Rectal smooth muscle tissue (tissue), 1 donor: Measurements from ENCODE around the gene SPEM3.

ENCODE experiments used
- H3K27ac ChIP-seq: one replicate; pipeline ENCODE4 v1.7.0; 2013; ENCODE audit warnings: low read depth, low read length, inconsistent platforms
- H3K27me3 ChIP-seq: one replicate; pipeline ENCODE4 v1.7.0; 2013; ENCODE audit warnings: low read length; ENCODE audit not compliant: control insufficient read depth, insufficient read depth
- H3K36me3 ChIP-seq: one replicate; pipeline ENCODE4 v1.7.0; 2013; ENCODE audit warnings: low read length; ENCODE audit not compliant: control insufficient read depth, insufficient read depth
- H3K4me1 ChIP-seq: one replicate; pipeline ENCODE4 v1.7.0; 2013; ENCODE audit warnings: low read length; ENCODE audit not compliant: control insufficient read depth, insufficient read depth
- H3K4me3 ChIP-seq: one replicate; pipeline ENCODE4 v1.7.0; 2013; ENCODE audit warnings: low read length
- H3K9ac ChIP-seq: one replicate; pipeline ENCODE4 v1.7.0; 2013; ENCODE audit warnings: low read length

The SPEM3 gene

GRCh38 chr17:7406235-7406825 is 22.3 kb upstream of the SPEM3 start:
- no peak overlapping the region for H3K27ac ChIP-seq
- no peak overlapping the region for H3K9ac ChIP-seq
- H3K36me3 ChIP-seq: peaks cover 6% of the 10 kb centered on the region
- H3K27me3 ChIP-seq: peaks cover 4% of the 10 kb centered on the region
- H3K4me1 ChIP-seq: peaks cover 12% of the 10 kb centered on the region
- no peak overlapping the region for H3K4me3 ChIP-seq

GRCh38 chr17:7407082-7407481 is 21.6 kb upstream of the SPEM3 start:
- Histone ChIP-seq H3K36me3 (peaks cover 6% of the 10 kb centered on the region), H3K27ac (no peak overlapping the region), H3K4me3 (no peak overlapping the region), H3K4me1 (peaks cover 12% of the 10 kb centered on the region), H3K9ac (no peak overlapping the region), H3K27me3 (peaks cover 4% of the 10 kb centered on the region)

GRCh38 chr17:7407485-7408251 is 21.0 kb upstream of the SPEM3 start, which contains the start of gene NLGN2:
TSS of gene NLGN2 (plus strand) at chr17:7407845. CDS start at chr17:7408256, 411 bp downstream.
- H3K4me3 ChIP-seq: no peak within 1 kb of the TSS
- H3K9ac ChIP-seq: no peak within 1 kb of the TSS
- H3K27ac ChIP-seq: no peak within 1 kb of the TSS
- H3K4me1 ChIP-seq: peaks cover 11% of the 10 kb centered on the region
- peaks cover 4% of the 10 kb centered on the region for H3K27me3 ChIP-seq
- H3K36me3 ChIP-seq: peaks cover 6% of the 10 kb centered on the region

GRCh38 chr17:7408252-7408727 is 20.4 kb upstream of the SPEM3 start:
- H3K27me3 ChIP-seq: peaks cover 4% of the 10 kb centered on the region
- H3K4me1 ChIP-seq: peaks cover 5% of the 10 kb centered on the region

GRCh38 chr17:7408863-7409262 is 19.8 kb upstream of the SPEM3 start:
- Histone ChIP-seq H3K27ac (no peak overlapping the region), H3K9ac (no peak overlapping the region), H3K27me3 (peaks cover 4% of the 10 kb centered on the region), H3K4me3 (no peak overlapping the region), H3K4me1 (peaks cover 5% of the 10 kb centered on the region), H3K36me3 (peaks cover 6% of the 10 kb centered on the region)

More at GRCh38 chr17:7408252-7408727, 20.4 kb upstream of the SPEM3 start:
- no peak overlapping the region for H3K9ac ChIP-seq
- H3K27ac ChIP-seq: no peak overlapping the region
- H3K36me3 ChIP-seq: peaks cover 6% of the 10 kb centered on the region
- H3K4me3 ChIP-seq: no peak overlapping the region

GRCh38 chr17:7409716-7410115 is 18.9 kb upstream of the SPEM3 start:
- Histone ChIP-seq H3K9ac (no peak overlapping the region), H3K27me3 (peaks cover 4% of the 10 kb centered on the region), H3K27ac (no peak overlapping the region), H3K4me1 (peaks cover 5% of the 10 kb centered on the region), H3K36me3 (peaks cover 6% of the 10 kb centered on the region), H3K4me3 (no peak overlapping the region)

GRCh38 chr17:7410634-7411426 is 17.8 kb upstream of the SPEM3 start:
- no peak overlapping the region for H3K4me3 ChIP-seq
- H3K27ac ChIP-seq: no peak overlapping the region
- peaks cover 4% of the 10 kb centered on the region for H3K27me3 ChIP-seq
- H3K9ac ChIP-seq: no peak overlapping the region
- H3K4me1 ChIP-seq: peaks cover 5% of the 10 kb centered on the region
- H3K36me3 ChIP-seq: peaks cover 6% of the 10 kb centered on the region

- H3K9ac ChIP-seq: no peak overlapping the region
- peaks cover 6% of the 10 kb centered on the region for H3K36me3 ChIP-seq
- H3K27ac ChIP-seq: no peak overlapping the region
- H3K27me3 ChIP-seq: peaks cover 4% of the 10 kb centered on the region
- no peaks in the 10 kb centered on the region for H3K4me1 ChIP-seq
- H3K4me3 ChIP-seq: no peak overlapping the region
These were observed 17.3 kb upstream of the SPEM3 start for GRCh38 chr17:7411427-7411750.

GRCh38 chr17:7413346-7413985 is 15.2 kb upstream of the SPEM3 start:
- Histone ChIP-seq H3K9ac (no peak overlapping the region), H3K4me3 (no peak overlapping the region), H3K27me3 (peaks cover 2% of the 10 kb centered on the region), H3K4me1 (no peaks in the 10 kb centered on the region), H3K36me3 (peaks cover 6% of the 10 kb centered on the region), H3K27ac (no peak overlapping the region)

GRCh38 chr17:7414837-7415236 is 13.8 kb upstream of the SPEM3 start:
- peaks cover 2% of the 10 kb centered on the region for H3K27me3 ChIP-seq
- no peak overlapping the region for H3K27ac ChIP-seq
- H3K9ac ChIP-seq: no peak overlapping the region
- H3K4me1 ChIP-seq: no peaks in the 10 kb centered on the region
- H3K4me3 ChIP-seq: no peak overlapping the region
- H3K36me3 ChIP-seq: peaks cover 4% of the 10 kb centered on the region

- Histone ChIP-seq H3K27ac (no peak overlapping the region), H3K4me3 (no peak overlapping the region), H3K9ac (no peak overlapping the region), H3K27me3 (no peaks in the 10 kb centered on the region), H3K36me3 (no peaks in the 10 kb centered on the region), H3K4me1 (no peaks in the 10 kb centered on the region)
These were observed 12.9 kb upstream of the SPEM3 start for GRCh38 chr17:7415784-7416183.

GRCh38 chr17:7416323-7416722 is 12.3 kb upstream of the SPEM3 start:
- no peaks in the 10 kb centered on the region for H3K27me3 ChIP-seq
- no peak overlapping the region for H3K27ac ChIP-seq
- H3K9ac ChIP-seq: no peak overlapping the region
- no peak overlapping the region for H3K4me3 ChIP-seq
- H3K4me1 ChIP-seq: no peaks in the 10 kb centered on the region
- no peaks in the 10 kb centered on the region for H3K36me3 ChIP-seq
